GM12878 (cell line): Measurements from ENCODE around the gene ALDH1L1.

Experiments
- ATF2 ChIP-seq: IDR thresholded peaks from 2 replicates; pipeline ENCODE4 v1.6.1; 2012; ENCODE audit warnings: low read length, inconsistent platforms
- CREB1 ChIP-seq: IDR thresholded peaks from 2 replicates; pipeline ENCODE4 v1.6.1; 2012; ENCODE audit warnings: low read depth, mild to moderate bottlenecking, inconsistent platforms
- CTCF ChIP-seq, 3 experiments: IDR thresholded peaks in 2 of 3; conservative IDR thresholded peaks in 1 of 3; 2 replicates each; pipeline ENCODE4 v1.5.1; 2011; ENCODE audit warnings: low read depth in 3 of 3, low read length in 3 of 3, mild to moderate bottlenecking in 3 of 3, control low read depth in 2 of 3, moderate library complexity in 2 of 3, inconsistent platforms in 1 of 3, mixed read lengths in 1 of 3; ENCODE audit not compliant: control insufficient read depth in 2 of 3, insufficient read depth in 1 of 3; ENCODE audit errors: extremely low read depth in 1 of 3
- EZH2 ChIP-seq: IDR thresholded peaks from 2 replicates; pipeline ENCODE4 v1.6.1; 2012; ENCODE audit warnings: low read depth, mild to moderate bottlenecking, control low read depth, inconsistent platforms, low read length, borderline replicate concordance; ENCODE audit not compliant: control insufficient read depth
- KAT2A ChIP-seq: conservative IDR thresholded peaks from 2 replicates; pipeline ENCODE4 v1.6.1; 2011; ENCODE audit warnings: low read depth, low read length; ENCODE audit not compliant: control insufficient read depth
- POLR2AphosphoS5 ChIP-seq: IDR thresholded peaks from 2 replicates; pipeline ENCODE4 v1.6.1; 2011; ENCODE audit warnings: mild to moderate bottlenecking, low read length, inconsistent platforms
- RB1 ChIP-seq: fragments of 450-650 bp; formaldehyde crosslinking; IDR thresholded peaks from 2 replicates; pipeline ENCODE4 v1.6.1; 2017; ENCODE audit warnings: mild to moderate bottlenecking, borderline replicate concordance
- TCF12 ChIP-seq: IDR thresholded peaks from 2 replicates; pipeline ENCODE4 v1.6.1; 2011; ENCODE audit warnings: low read depth, mild to moderate bottlenecking, low read length
- USF1 ChIP-seq: IDR thresholded peaks from 2 replicates; pipeline ENCODE4 v1.6.1; 2011; ENCODE audit warnings: borderline replicate concordance, low read depth, mild to moderate bottlenecking, moderate library complexity, mixed read lengths, low read length; ENCODE audit not compliant: insufficient read depth; ENCODE audit errors: extremely low read length
- ZNF592 ChIP-seq: fragments of 450-650 bp; IDR thresholded peaks from 2 replicates; pipeline ENCODE4 v1.6.1; 2017; ENCODE audit warnings: mild to moderate bottlenecking, moderate library complexity
- TF ChIP-seq, protein P1 (sequence below): fragments of 450-650 bp; IDR thresholded peaks from 2 replicates; pipeline ENCODE4 v1.6.1; 2017; ENCODE audit warnings: mild to moderate bottlenecking

- no peak for TF ChIP-seq CTCF (IDR thresholded peaks at IDR 0.05 in 2 of 3, conservative IDR thresholded peaks at IDR 0.05 in 1 of 3; ENCODE audit: control insufficient read depth in 2 of 3, extremely low read depth in 1 of 3, insufficient read depth in 1 of 3, low read depth in 3 of 3, low read length in 3 of 3)
- no peak for TF ChIP-seq EZH2
- TF ChIP-seq ZNF592, result no peak
- TF ChIP-seq ATF2, result no peak
- TF ChIP-seq TCF12, result no peak
- TF ChIP-seq CREB1, result no peak
- TF ChIP-seq, protein P1, sequence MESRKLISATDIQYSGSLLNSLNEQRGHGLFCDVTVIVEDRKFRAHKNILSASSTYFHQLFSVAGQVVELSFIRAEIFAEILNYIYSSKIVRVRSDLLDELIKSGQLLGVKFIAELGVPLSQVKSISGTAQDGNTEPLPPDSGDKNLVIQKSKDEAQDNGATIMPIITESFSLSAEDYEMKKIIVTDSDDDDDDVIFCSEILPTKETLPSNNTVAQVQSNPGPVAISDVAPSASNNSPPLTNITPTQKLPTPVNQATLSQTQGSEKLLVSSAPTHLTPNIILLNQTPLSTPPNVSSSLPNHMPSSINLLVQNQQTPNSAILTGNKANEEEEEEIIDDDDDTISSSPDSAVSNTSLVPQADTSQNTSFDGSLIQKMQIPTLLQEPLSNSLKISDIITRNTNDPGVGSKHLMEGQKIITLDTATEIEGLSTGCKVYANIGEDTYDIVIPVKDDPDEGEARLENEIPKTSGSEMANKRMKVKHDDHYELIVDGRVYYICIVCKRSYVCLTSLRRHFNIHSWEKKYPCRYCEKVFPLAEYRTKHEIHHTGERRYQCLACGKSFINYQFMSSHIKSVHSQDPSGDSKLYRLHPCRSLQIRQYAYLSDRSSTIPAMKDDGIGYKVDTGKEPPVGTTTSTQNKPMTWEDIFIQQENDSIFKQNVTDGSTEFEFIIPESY, result no peak
- no peak for TF ChIP-seq USF1
- no peak for TF ChIP-seq RB1
- TF ChIP-seq POLR2AphosphoS5, result no peak
- TF ChIP-seq KAT2A, result no peak
These were observed 116.9 kb downstream of the ALDH1L1 start for GRCh38 chr3:126063358-126063965.
